ENCODE measurements around the gene KIDINS220. TPM values are rescaled to one million over a fixed set of nuclear protein-coding genes. Genes with fewer than 3 reads are reported as not detected.
"Not testable (repeated sequence)": the region's sequence is repeated elsewhere in the genome, so short reads cannot be mapped to it uniquely, and the experiment has no call there.

KIDINS220 gene
- total and polyA plus RNA-seq, 5 donors from 2014 or later = 9.9 to 52.2 (median 20.2) TPM

- H3K27ac Mint-ChIP-seq = no peak overlapping the region
- Histone ChIP-seq H3K4me3 (ENCODE audit: low read depth, low read length) (no peak overlapping the region), H3K9me3 (ENCODE audit: control insufficient read depth in 2 of 2, low read length in 2 of 2) (no peaks in the 10 kb centered on the region), H3K27ac (ENCODE audit: insufficient read depth, low read length, poor library complexity, severe bottlenecking) (no peak overlapping the region), H3K27me3 (ENCODE audit: control insufficient read depth, insufficient read depth, low read length) (no peaks in the 10 kb centered on the region), H3K36me3 (ENCODE audit: control insufficient read depth, insufficient read depth, low read length) (peaks cover 52% of the 10 kb centered on the region), H3K4me1 (ENCODE audit: control insufficient read depth, insufficient read depth, low read length, poor library complexity, severe bottlenecking) (no peaks in the 10 kb centered on the region)
- H3K36me3 Mint-ChIP-seq = peaks cover 33% of the 10 kb centered on the region
- no peaks in the 10 kb centered on the region for H3K9me3 Mint-ChIP-seq
- DNase-seq (no peak), ATAC-seq (ENCODE audit: low read depth in 2 of 2) (no peak)
- H3K27me3 Mint-ChIP-seq = no peaks in the 10 kb centered on the region
- H3K4me3 Mint-ChIP-seq = no peak overlapping the region
- peaks cover 0 to 7% (median 1%) of the 10 kb centered on the region in 4 donors for H3K4me1 Mint-ChIP-seq
These were observed 99.7 kb downstream of the KIDINS220 start for GRCh38 chr2:8737571-8738175.

- Mint-ChIP-seq H3K36me3 (peaks cover 56% of the 10 kb centered on the region), H3K9me3 (no peaks in the 10 kb centered on the region), H3K4me3 (no peak overlapping the region), H3K27ac (no peak overlapping the region), H3K27me3 (no peaks in the 10 kb centered on the region), H3K4me1 (no peaks in the 10 kb centered on the region)
- Histone ChIP-seq H3K27me3 (ENCODE audit: control insufficient read depth, insufficient read depth, low read length) (no peaks in the 10 kb centered on the region), H3K36me3 (ENCODE audit: control insufficient read depth, insufficient read depth, low read length) (peaks cover 81% of the 10 kb centered on the region), H3K4me1 (ENCODE audit: control insufficient read depth, insufficient read depth, low read length, poor library complexity, severe bottlenecking) (no peaks in the 10 kb centered on the region), H3K4me3 (ENCODE audit: low read depth, low read length) (no peak overlapping the region), H3K9me3 (ENCODE audit: control insufficient read depth in 2 of 2, low read length in 2 of 2) (no peaks in the 10 kb centered on the region), H3K27ac (ENCODE audit: insufficient read depth, low read length, poor library complexity, severe bottlenecking) (no peak overlapping the region)
- ATAC-seq (ENCODE audit: low read depth in 2 of 2) (no peak), DNase-seq (no peak)
These were observed 104.8 kb downstream of the KIDINS220 start for GRCh38 chr2:8732601-8733000.

- no peak for DNase-seq
These were observed 107.5 kb downstream of the KIDINS220 start for GRCh38 chr2:8729939-8730338.

DNA sequence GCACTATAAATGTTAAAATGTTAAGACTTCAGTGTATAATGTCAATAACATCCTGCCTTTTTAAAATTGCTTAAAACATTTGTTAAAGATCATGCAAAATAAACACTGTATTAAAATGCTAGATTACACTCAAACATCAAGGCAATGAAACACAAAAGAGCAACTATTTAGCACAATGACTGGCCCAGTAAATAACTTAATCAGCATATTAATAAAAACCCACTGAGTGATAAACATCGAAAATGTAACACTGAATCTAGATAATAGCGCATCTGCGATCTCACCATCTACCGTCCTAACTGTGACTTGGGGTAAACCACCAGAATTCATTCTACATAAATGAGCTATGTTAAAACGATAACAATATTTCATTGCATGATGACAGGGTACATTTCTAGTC lies 108.3 kb downstream of the KIDINS220 start:
- ATAC-seq (ENCODE audit: low read depth in 2 of 2) = not testable (repeated sequence)

More at GRCh38 chr2:8729939-8730338, 107.5 kb downstream of the KIDINS220 start:
- no peak overlapping the region for H3K27ac ChIP-seq (ENCODE audit: insufficient read depth, low read length, poor library complexity, severe bottlenecking)
- H3K4me3 ChIP-seq (ENCODE audit: low read depth, low read length) = no peak overlapping the region
- no peak for ATAC-seq (ENCODE audit: low read depth in 2 of 2)
- Mint-ChIP-seq H3K4me1 (peaks cover 0 to 2% (median 0%) of the 10 kb centered on the region in 4 donors), H3K36me3 (peaks cover 53% of the 10 kb centered on the region), H3K9me3 (no peaks in the 10 kb centered on the region), H3K4me3 (no peak overlapping the region), H3K27me3 (no peaks in the 10 kb centered on the region), H3K27ac (peak overlapping the region in 1 of 3 donors; percentile 70)
- H3K36me3 ChIP-seq (ENCODE audit: control insufficient read depth, insufficient read depth, low read length) = peaks cover 60% of the 10 kb centered on the region
- H3K9me3 ChIP-seq (ENCODE audit: control insufficient read depth in 2 of 2, low read length in 2 of 2) = no peaks in the 10 kb centered on the region
- H3K4me1 ChIP-seq (ENCODE audit: control insufficient read depth, insufficient read depth, low read length, poor library complexity, severe bottlenecking) = no peaks in the 10 kb centered on the region
- H3K27me3 ChIP-seq (ENCODE audit: control insufficient read depth, insufficient read depth, low read length) = no peaks in the 10 kb centered on the region

DNA sequence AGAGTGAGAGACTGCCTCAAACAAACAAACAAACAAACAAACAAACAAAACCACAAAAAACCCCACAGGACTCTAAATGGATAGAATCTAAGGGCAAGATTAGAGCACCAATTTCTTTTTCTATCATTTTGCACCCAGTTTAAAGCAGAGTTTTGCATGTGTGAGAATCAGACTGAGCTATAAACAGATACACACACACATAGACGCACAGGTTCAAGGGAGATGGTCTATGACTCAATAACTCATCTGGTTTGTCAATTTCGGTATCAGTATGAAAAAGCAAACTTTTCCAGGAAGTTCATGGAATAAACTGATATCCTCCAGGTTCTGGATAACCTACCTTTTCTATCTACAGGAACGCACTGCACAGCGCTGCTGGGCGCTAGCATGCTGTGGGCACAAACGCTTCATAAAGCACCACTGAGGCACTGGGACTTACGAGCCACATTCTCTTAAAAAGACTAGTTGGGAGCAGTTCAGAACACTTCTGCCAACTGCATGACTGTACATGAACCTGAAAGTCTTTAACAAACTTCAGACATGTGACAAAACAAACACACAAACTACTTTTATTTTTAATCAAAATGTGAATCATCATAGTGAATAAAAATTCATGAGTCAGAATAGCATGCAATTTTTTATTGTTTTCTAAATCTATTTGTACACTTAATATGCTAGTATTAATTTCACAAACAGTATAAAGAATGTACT lies 109.0 kb downstream of the KIDINS220 start:
- Mint-ChIP-seq H3K27me3 (no peaks in the 10 kb centered on the region), H3K36me3 (peaks cover 47% of the 10 kb centered on the region), H3K9me3 (no peaks in the 10 kb centered on the region), H3K27ac (no peak overlapping the region), H3K4me1 (peaks cover 0 to 2% (median 0%) of the 10 kb centered on the region in 4 donors), H3K4me3 (no peak overlapping the region)
- no peaks in the 10 kb centered on the region for H3K27me3 ChIP-seq (ENCODE audit: control insufficient read depth, insufficient read depth, low read length)
- no peaks in the 10 kb centered on the region for H3K4me1 ChIP-seq (ENCODE audit: control insufficient read depth, insufficient read depth, low read length, poor library complexity, severe bottlenecking)
- H3K9me3 ChIP-seq (ENCODE audit: control insufficient read depth in 2 of 2, low read length in 2 of 2) = no peaks in the 10 kb centered on the region
- no peak overlapping the region for H3K4me3 ChIP-seq (ENCODE audit: low read depth, low read length)
- DNase-seq (no peak), ATAC-seq (ENCODE audit: low read depth in 2 of 2) (no peak)
- peaks cover 49% of the 10 kb centered on the region for H3K36me3 ChIP-seq (ENCODE audit: control insufficient read depth, insufficient read depth, low read length)
- no peak overlapping the region for H3K27ac ChIP-seq (ENCODE audit: insufficient read depth, low read length, poor library complexity, severe bottlenecking)

More for the DNA sequence above, 108.3 kb downstream of the KIDINS220 start:
- not testable (repeated sequence) for H3K9me3 Mint-ChIP-seq; H3K27ac ChIP-seq (ENCODE audit: insufficient read depth, low read length, poor library complexity, severe bottlenecking); H3K27ac Mint-ChIP-seq; H3K27me3 ChIP-seq (ENCODE audit: control insufficient read depth, insufficient read depth, low read length); DNase-seq; H3K27me3 Mint-ChIP-seq; H3K9me3 ChIP-seq (ENCODE audit: control insufficient read depth in 2 of 2, low read length in 2 of 2); H3K4me3 ChIP-seq (ENCODE audit: low read depth, low read length); H3K4me1 Mint-ChIP-seq; H3K4me1 ChIP-seq (ENCODE audit: control insufficient read depth, insufficient read depth, low read length, poor library complexity, severe bottlenecking); H3K4me3 Mint-ChIP-seq
- H3K36me3 ChIP-seq (ENCODE audit: control insufficient read depth, insufficient read depth, low read length) = peaks cover 55% of the 10 kb centered on the region
- H3K36me3 Mint-ChIP-seq = peaks cover 52% of the 10 kb centered on the region

GRCh38 chr2:8725838-8726237 lies 111.6 kb downstream of the KIDINS220 start:
- no peak overlapping the region for H3K27ac ChIP-seq (ENCODE audit: insufficient read depth, low read length, poor library complexity, severe bottlenecking)
- no peak overlapping the region for H3K4me3 Mint-ChIP-seq
- DNase-seq = no peak
- no peaks in the 10 kb centered on the region for H3K27me3 Mint-ChIP-seq
- H3K9me3 Mint-ChIP-seq = no peaks in the 10 kb centered on the region
- H3K36me3 Mint-ChIP-seq = peaks cover 25% of the 10 kb centered on the region
- ATAC-seq (ENCODE audit: low read depth in 2 of 2) = no peak
- peaks cover 0 to 2% (median 0%) of the 10 kb centered on the region in 4 donors for H3K4me1 Mint-ChIP-seq
- H3K36me3 ChIP-seq (ENCODE audit: control insufficient read depth, insufficient read depth, low read length) = peaks cover 23% of the 10 kb centered on the region
- H3K27me3 ChIP-seq (ENCODE audit: control insufficient read depth, insufficient read depth, low read length) = no peaks in the 10 kb centered on the region
- no peak overlapping the region for H3K4me3 ChIP-seq (ENCODE audit: low read depth, low read length)
- no peaks in the 10 kb centered on the region for H3K9me3 ChIP-seq (ENCODE audit: control insufficient read depth in 2 of 2, low read length in 2 of 2)
- no peaks in the 10 kb centered on the region for H3K4me1 ChIP-seq (ENCODE audit: control insufficient read depth, insufficient read depth, low read length, poor library complexity, severe bottlenecking)
- peak overlapping the region in 1 of 3 donors; percentile 7 for H3K27ac Mint-ChIP-seq

DNA sequence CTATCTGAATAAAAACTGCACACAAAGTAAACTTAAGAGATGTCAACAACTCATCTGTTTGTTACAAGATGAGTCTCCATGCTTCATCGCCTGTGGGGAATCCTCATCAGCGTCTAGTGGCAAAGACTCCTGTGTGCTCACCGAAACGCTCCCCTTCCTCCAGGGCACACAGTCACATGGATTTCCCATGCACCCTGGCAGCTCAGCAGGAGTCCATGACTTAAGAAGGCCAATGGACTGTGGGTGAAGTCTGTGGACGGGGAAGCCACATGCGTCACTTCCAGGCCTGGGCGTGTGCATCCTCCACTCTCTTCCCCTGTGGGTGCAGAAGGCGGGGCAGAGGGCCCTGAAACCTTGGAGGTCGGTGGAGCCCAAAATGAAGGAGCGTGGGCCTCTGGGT lies 114.4 kb downstream of the KIDINS220 start:
- ATAC-seq (ENCODE audit: low read depth in 2 of 2) (no peak), DNase-seq (no peak)
- peaks cover 0 to 2% (median 0%) of the 10 kb centered on the region in 4 donors for H3K4me1 Mint-ChIP-seq
- H3K27me3 Mint-ChIP-seq = no peaks in the 10 kb centered on the region
- H3K36me3 Mint-ChIP-seq = peaks cover 6% of the 10 kb centered on the region
- H3K27ac ChIP-seq (ENCODE audit: insufficient read depth, low read length, poor library complexity, severe bottlenecking) = no peak overlapping the region
- no peaks in the 10 kb centered on the region for H3K4me1 ChIP-seq (ENCODE audit: control insufficient read depth, insufficient read depth, low read length, poor library complexity, severe bottlenecking)
- no peaks in the 10 kb centered on the region for H3K27me3 ChIP-seq (ENCODE audit: control insufficient read depth, insufficient read depth, low read length)
- no peak overlapping the region for H3K27ac Mint-ChIP-seq
- H3K9me3 ChIP-seq (ENCODE audit: control insufficient read depth in 2 of 2, low read length in 2 of 2) = no peaks in the 10 kb centered on the region
- H3K36me3 ChIP-seq (ENCODE audit: control insufficient read depth, insufficient read depth, low read length) = no peaks in the 10 kb centered on the region
- no peak overlapping the region for H3K4me3 ChIP-seq (ENCODE audit: low read depth, low read length)
- no peak overlapping the region for H3K4me3 Mint-ChIP-seq
- H3K9me3 Mint-ChIP-seq = no peaks in the 10 kb centered on the region

- Histone ChIP-seq H3K27me3 (ENCODE audit: control insufficient read depth, insufficient read depth, low read length) (no peaks in the 10 kb centered on the region), H3K4me1 (ENCODE audit: control insufficient read depth, insufficient read depth, low read length, poor library complexity, severe bottlenecking) (no peaks in the 10 kb centered on the region), H3K4me3 (ENCODE audit: low read depth, low read length) (no peak overlapping the region), H3K27ac (ENCODE audit: insufficient read depth, low read length, poor library complexity, severe bottlenecking) (no peak overlapping the region), H3K36me3 (ENCODE audit: control insufficient read depth, insufficient read depth, low read length) (no peaks in the 10 kb centered on the region), H3K9me3 (ENCODE audit: control insufficient read depth in 2 of 2, low read length in 2 of 2) (no peaks in the 10 kb centered on the region)
- DNase-seq (no peak), ATAC-seq (ENCODE audit: low read depth in 2 of 2) (no peak)
- Mint-ChIP-seq H3K4me1 (peaks cover 0 to 2% (median 0%) of the 10 kb centered on the region in 4 donors), H3K27ac (no peak overlapping the region), H3K4me3 (no peak overlapping the region), H3K27me3 (peaks cover 3% of the 10 kb centered on the region), H3K9me3 (peaks cover 0 to 2% (median 0%) of the 10 kb centered on the region in 7 donors), H3K36me3 (peaks cover 4% of the 10 kb centered on the region)
These were observed 116.0 kb downstream of the KIDINS220 start for GRCh38 chr2:8721410-8721809.

All from CD4-positive, CD25-positive, alpha-beta regulatory T cell (primary cell).